Psoas muscle (tissue), 8 donors: ENCODE data around the gene NPIPA2. TPM values are rescaled to one million over a fixed set of nuclear protein-coding genes. Genes with fewer than 3 reads are reported as not detected.
"Not testable (repeated sequence)": the region's sequence is repeated elsewhere in the genome, so short reads cannot be mapped to it uniquely, and the experiment has no call there.

Experiments used
- ATAC-seq, 4 donors: fragments of 200-7000 bp; cut with Tn5 transposase; one replicate each; pipeline ENCODE4 v1.9.1; 2020; ENCODE audit warnings: moderate library complexity in 3 of 4, mild to moderate bottlenecking in 2 of 4
- DNase-seq, 2 donors: peaks; one replicate each; pipeline ENCODE4 v3.0.0-alpha.2; 2020
- H3K27ac ChIP-seq: fragments of 200-600 bp; one replicate; pipeline ENCODE4 v1.8.0; 2022
- H3K27me3 ChIP-seq, 3 donors: fragments of 200-600 bp in 1 of 3; one replicate each; pipeline versions ENCODE4 v1.6.1 to v1.8.0; 2013 to 2022; ENCODE audit warnings: low read length in 2 of 3, mild to moderate bottlenecking in 2 of 3, moderate library complexity in 1 of 3; ENCODE audit not compliant: insufficient read depth in 3 of 3
- H3K36me3 ChIP-seq, 2 donors: fragments of 200-600 bp in 1 of 2; one replicate each; pipeline versions ENCODE4 v1.6.1 to v1.8.0; 2013 to 2022; ENCODE audit warnings: low read depth in 1 of 2, mild to moderate bottlenecking in 1 of 2, moderate library complexity in 1 of 2; ENCODE audit not compliant: insufficient read depth in 1 of 2
- H3K4me1 ChIP-seq: fragments of 200-600 bp; one replicate; pipeline ENCODE4 v1.8.0; 2022
- H3K4me3 ChIP-seq: fragments of 200-600 bp; one replicate; pipeline ENCODE4 v1.8.0; 2022; ENCODE audit warnings: mild to moderate bottlenecking
- H3K9me3 ChIP-seq: fragments of 200-600 bp; one replicate; pipeline ENCODE4 v1.8.0; 2022
- WGBS, 3 donors: extraction: QIAGEN DNeasy Blood & Tissue Kit; methylation state at CpG; one replicate each; pipeline versions ENCODE4 v1.1.6 to v1.1.7; 2013; 5-methylcytosine and 5-hydroxymethylcytosine counted together
- intact Hi-C, 2 donors: fragments of 100-400 bp; cut with DNase I; formaldehyde crosslinking; loops; one replicate each; pipeline versions ENCODE4 v1.11.0 to v1.14.2; 2022
- long read RNA-seq, 2 donors: library from polyadenylated mRNA; unstranded; transcript quantifications; one replicate each; pipeline ENCODE4 v2.0.0, GENCODE V29; 2021
- polyA plus RNA-seq, 3 donors: library from polyadenylated mRNA; stranded (reverse); fragments of 200-250 nt; gene quantifications; one replicate each; pipeline ENCODE4 v1.2.3, GENCODE V29; 2013
- total RNA-seq, 4 donors: library from RNA; stranded (reverse); fragmentation: NEBNext Ultra II Directional in 2 of 4; extraction: Animal tissue kit (Norgen Biotek cat#: 25700) in 2 of 4; gene quantifications; one replicate each; pipeline versions ENCODE4 v1.2.1 to v1.2.4, GENCODE V29; 2021 to 2023
- donor health status: healthy with polysubstance abuse.
- donor health status: DM: no; HTN: no; CAD: no; lungs with moderate emphysema.
- donor health status: Bipolar disorder and iron deficiency.
- donor health status: healthy.
- donor health status: DM: yes; HTN: yes; CAD: no.
- donor health status: DM: no; HTN: no; CAD: no.
- donor health status: DM: no; HTN: no; CAD: no.
- donor health status: DM: yes; HTN: yes; CAD: no.

Gene NPIPA2
- 1 to 10 TPM; 2.2 to 5.0 (median 3.9) TPM for total RNA-seq
- 1 to 10 TPM in 2 of 3 donors, under 1 TPM in 1; 0.20 to 3.5 (median 2.7) TPM for polyA plus RNA-seq
- long read RNA-seq, donor 1, result 0 reads
- long read RNA-seq, donor 2, result 0 reads

GRCh38 chr16:14742273-14743128 lies at the start of gene NPIPA2:
Gene NPIPA2 (plus strand): TSS chr16:14742533. CDS start chr16:14748066, 5,533 bp downstream.
- DNase-seq, H3K36me3 ChIP-seq, H3K27ac ChIP-seq, intact Hi-C loops, H3K4me3 ChIP-seq, H3K4me1 ChIP-seq, H3K9me3 ChIP-seq, H3K27me3 ChIP-seq: not testable (repeated sequence)
- ATAC-seq, result peak; percentile 97 to 100 (median 100)
- no CpG with 5 or more reads among the region's 73 CpGs for WGBS, 3 donors

GRCh38 chr16:14694129-14694528 lies 48.2 kb upstream of the NPIPA2 start, which contains the start of gene PLA2G10:
Gene PLA2G10 (minus strand): TSS chr16:14694308. CDS start chr16:14694229, 79 bp downstream.
- DNase-seq, H3K9me3 ChIP-seq, H3K27ac ChIP-seq, ATAC-seq, H3K36me3 ChIP-seq, H3K27me3 ChIP-seq, intact Hi-C loops, H3K4me3 ChIP-seq, H3K4me1 ChIP-seq: not testable (repeated sequence)
- no CpG with 5 or more reads among the region's 28 CpGs for WGBS, 3 donors

- H3K27me3 ChIP-seq, DNase-seq, H3K27ac ChIP-seq, H3K4me1 ChIP-seq, ATAC-seq, intact Hi-C loops, H3K4me3 ChIP-seq, H3K9me3 ChIP-seq, H3K36me3 ChIP-seq: not testable (repeated sequence)
- WGBS, 3 donors, result 46 to 57% (median 56%) methylated on average over 1 of the region's 7 CpGs
Measured at GRCh38 chr16:14701859-14702258, 40.5 kb upstream of the NPIPA2 start.

- WGBS, 3 donors, result no CpG with 5 or more reads among the region's 11 CpGs
- H3K4me3 ChIP-seq, DNase-seq, H3K27me3 ChIP-seq, H3K4me1 ChIP-seq, H3K9me3 ChIP-seq, intact Hi-C loops, H3K27ac ChIP-seq, H3K36me3 ChIP-seq: not testable (repeated sequence)
- ATAC-seq, result peak in 1 of 4 donors; percentile 17
Measured at GRCh38 chr16:14702672-14703071, 39.7 kb upstream of the NPIPA2 start.

- DNase-seq, H3K9me3 ChIP-seq, H3K36me3 ChIP-seq, H3K27ac ChIP-seq, H3K4me1 ChIP-seq, H3K27me3 ChIP-seq, H3K4me3 ChIP-seq, intact Hi-C loops: not testable (repeated sequence)
- peak; percentile 99 to 100 (median 99) for ATAC-seq
- no CpG with 5 or more reads among the region's 73 CpGs for WGBS, 3 donors
Measured at GRCh38 chr16:14703156-14704011, 38.9 kb upstream of the NPIPA2 start, which contains the start of gene NPIPA3. Gene NPIPA3 (plus strand): TSS chr16:14703411. CDS start chr16:14708944, 5,533 bp downstream.

GRCh38 chr16:14733233-14733632 lies 9.1 kb upstream of the NPIPA2 start:
- H3K27ac ChIP-seq, H3K4me1 ChIP-seq, DNase-seq, H3K36me3 ChIP-seq, intact Hi-C loops, H3K27me3 ChIP-seq, H3K9me3 ChIP-seq, H3K4me3 ChIP-seq, ATAC-seq: not testable (repeated sequence)
- no CpG with 5 or more reads among the region's 28 CpGs for WGBS, 3 donors

GRCh38 chr16:14740832-14741385 lies 1.4 kb upstream of the NPIPA2 start:
- H3K27ac ChIP-seq, intact Hi-C loops, H3K4me1 ChIP-seq, DNase-seq, H3K4me3 ChIP-seq, H3K36me3 ChIP-seq, ATAC-seq, H3K9me3 ChIP-seq, H3K27me3 ChIP-seq: not testable (repeated sequence)
- WGBS, 3 donors, result 41 to 57% methylated on average over 1 to 2 of the region's 10 CpGs; no CpG with 5 or more reads in 1 of the 3 donors

GRCh38 chr16:14741794-14742193 lies 539 bp upstream of the NPIPA2 start:
- H3K27me3 ChIP-seq, ATAC-seq, H3K4me1 ChIP-seq, H3K27ac ChIP-seq, DNase-seq, H3K36me3 ChIP-seq, H3K9me3 ChIP-seq, intact Hi-C loops, H3K4me3 ChIP-seq: not testable (repeated sequence)
- WGBS, 3 donors, result no CpG with 5 or more reads among the region's 11 CpGs

- WGBS, 3 donors, result no CpG with 5 or more reads among the region's 2 CpGs
- H3K27me3 ChIP-seq, H3K4me3 ChIP-seq, DNase-seq, H3K27ac ChIP-seq, ATAC-seq, H3K4me1 ChIP-seq, H3K9me3 ChIP-seq, H3K36me3 ChIP-seq, intact Hi-C loops: not testable (repeated sequence)
Measured at GRCh38 chr16:14773654-14774053, 31.3 kb downstream of the NPIPA2 start.

- H3K27ac ChIP-seq, H3K4me1 ChIP-seq, H3K27me3 ChIP-seq, H3K36me3 ChIP-seq, intact Hi-C loops, H3K4me3 ChIP-seq, H3K9me3 ChIP-seq, DNase-seq: not testable (repeated sequence)
- ATAC-seq, result peak in 3 of 4 donors; percentile 83 to 86 (median 84)
- 0 to 32% (median 25%) methylated on average over 1 of the region's 2 CpGs for WGBS, 3 donors
Measured at GRCh38 chr16:14775624-14776023, 33.3 kb downstream of the NPIPA2 start.
